Colonic mucosa (tissue), 4 donors: ENCODE measurements around the gene CEP85L. TPM values are rescaled to one million over a fixed set of nuclear protein-coding genes. Genes with fewer than 3 reads are reported as not detected.

Source experiments
- DNase-seq: peaks from one replicate; pipeline ENCODE4 v3.0.0-alpha.2; 2020
- H3K27ac ChIP-seq: fragments of 200-600 bp; one replicate; pipeline ENCODE4 v1.8.0; 2021
- H3K27me3 ChIP-seq: fragments of 200-600 bp; one replicate; pipeline ENCODE4 v1.8.0; 2021
- H3K36me3 ChIP-seq: fragments of 200-600 bp; one replicate; pipeline ENCODE4 v1.8.0; 2021
- H3K4me1 ChIP-seq: fragments of 200-600 bp; one replicate; pipeline ENCODE4 v1.8.0; 2021; ENCODE audit warnings: mild to moderate bottlenecking
- H3K4me3 ChIP-seq: fragments of 200-600 bp; one replicate; pipeline ENCODE4 v1.8.0; 2021
- H3K9ac ChIP-seq, 2 donors: one replicate each; pipeline ENCODE4 v1.7.0; 2013; ENCODE audit warnings: control low read depth in 2 of 2, low read depth in 2 of 2, low read length in 2 of 2
- H3K9me3 ChIP-seq: fragments of 200-600 bp; one replicate; pipeline ENCODE4 v1.8.0; 2021
- intact Hi-C: fragments of 100-400 bp; cut with DNase I; formaldehyde crosslinking; loops from one replicate; pipeline ENCODE4 v1.14.1; 2022
- total RNA-seq, 2 donors: library from RNA; stranded (reverse); fragmentation: NEBNext Ultra II Directional in 1 of 2; extraction: Animal tissue kit (Norgen Biotek cat#: 25700) in 1 of 2; gene quantifications; one replicate each; pipeline ENCODE4 v1.2.1, GENCODE V29; 2021
- TF ChIP-seq, protein P1 (sequence below): fragments of 200-600 bp; IDR thresholded peaks from one replicate; pipeline ENCODE4 v1.8.0; 2022; ENCODE audit warnings: antibody characterized with exemption, mild to moderate bottlenecking
- donor health status: healthy.
- donor health status: DM: no; HTN: no; CAD: no.
- donor health status: DM: no; HTN: no; CAD: no.

The CEP85L gene
- total RNA-seq, 2 donors from 2014 or later: 2.9 to 3.2 TPM

DNA sequence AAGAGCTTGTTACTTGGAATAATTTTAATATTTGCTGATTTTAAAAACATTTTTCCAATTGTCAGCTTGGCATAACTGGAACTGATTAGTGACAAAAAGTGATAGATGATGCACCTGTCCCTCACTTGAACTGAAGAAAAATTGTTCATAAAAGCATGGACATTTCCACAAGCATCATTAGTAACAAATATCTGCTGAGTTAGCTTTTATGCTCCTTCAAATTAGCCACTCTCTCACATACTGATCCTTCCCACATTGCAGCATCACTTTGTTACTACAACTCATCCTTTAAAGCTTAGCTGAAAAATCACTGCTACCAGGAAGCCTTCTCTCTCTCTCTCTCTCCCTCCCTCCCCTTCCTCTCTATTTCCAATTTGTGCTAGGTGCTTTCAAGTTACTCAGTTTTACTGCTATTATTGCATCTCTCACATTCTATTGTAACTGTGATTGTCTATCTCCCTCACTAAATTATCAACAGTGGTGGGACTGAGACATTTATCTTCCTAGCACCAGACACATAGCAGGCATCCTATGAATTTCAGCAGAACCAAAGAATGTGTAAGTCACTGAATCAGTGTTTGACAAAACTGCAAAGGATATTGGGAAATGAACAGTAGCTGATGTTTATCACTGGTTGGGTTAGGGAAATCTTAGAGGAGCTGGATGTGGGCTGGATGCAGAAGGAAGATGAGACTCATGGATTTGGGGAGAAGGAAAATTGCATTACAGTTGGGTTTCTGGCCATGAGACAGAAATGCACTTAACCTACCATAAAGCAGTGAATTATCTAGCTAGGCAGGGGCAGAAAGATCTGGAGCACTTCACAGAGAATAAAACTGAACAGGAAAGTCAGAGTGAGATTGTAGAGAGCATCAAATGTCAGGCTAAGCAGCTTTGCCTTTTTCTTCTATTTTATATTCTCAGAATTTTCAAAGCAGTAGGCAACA lies 231.7 kb downstream of the CEP85L start:
- Histone ChIP-seq H3K36me3 (no peaks in the 10 kb centered on the region), H3K27me3 (no peaks in the 10 kb centered on the region), H3K4me1 (no peaks in the 10 kb centered on the region), H3K9me3 (no peaks in the 10 kb centered on the region), H3K9ac (no peak overlapping the region), H3K27ac (no peak overlapping the region), H3K4me3 (no peak overlapping the region)
- intact Hi-C loops: no loop called here
- no peak for DNase-seq
- TF ChIP-seq, protein P1, sequence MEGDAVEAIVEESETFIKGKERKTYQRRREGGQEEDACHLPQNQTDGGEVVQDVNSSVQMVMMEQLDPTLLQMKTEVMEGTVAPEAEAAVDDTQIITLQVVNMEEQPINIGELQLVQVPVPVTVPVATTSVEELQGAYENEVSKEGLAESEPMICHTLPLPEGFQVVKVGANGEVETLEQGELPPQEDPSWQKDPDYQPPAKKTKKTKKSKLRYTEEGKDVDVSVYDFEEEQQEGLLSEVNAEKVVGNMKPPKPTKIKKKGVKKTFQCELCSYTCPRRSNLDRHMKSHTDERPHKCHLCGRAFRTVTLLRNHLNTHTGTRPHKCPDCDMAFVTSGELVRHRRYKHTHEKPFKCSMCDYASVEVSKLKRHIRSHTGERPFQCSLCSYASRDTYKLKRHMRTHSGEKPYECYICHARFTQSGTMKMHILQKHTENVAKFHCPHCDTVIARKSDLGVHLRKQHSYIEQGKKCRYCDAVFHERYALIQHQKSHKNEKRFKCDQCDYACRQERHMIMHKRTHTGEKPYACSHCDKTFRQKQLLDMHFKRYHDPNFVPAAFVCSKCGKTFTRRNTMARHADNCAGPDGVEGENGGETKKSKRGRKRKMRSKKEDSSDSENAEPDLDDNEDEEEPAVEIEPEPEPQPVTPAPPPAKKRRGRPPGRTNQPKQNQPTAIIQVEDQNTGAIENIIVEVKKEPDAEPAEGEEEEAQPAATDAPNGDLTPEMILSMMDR: no peak

Other genes starting within 250 kb of the CEP85L start
- gene PLN, start 103.3 kb downstream of the CEP85L start, total RNA-seq: 10 to 100 TPM in 1 of 2 donors, 1 to 10 TPM in 1; 1.3 to 24.1 TPM
- 10 to 100 TPM; 17.7 to 20.4 TPM for gene ASF1A, start 242.6 kb upstream of the CEP85L start, total RNA-seq